GM13976 (cell line): Measurements from ENCODE around the gene DHRSX.
"Not testable (repeated sequence)": the region's sequence is repeated elsewhere in the genome, so short reads cannot be mapped to it uniquely, and the experiment has no call there.

Source experiments
- DNase-seq: peaks from one replicate; pipeline ENCODE4 v3.0.0; 2012; ENCODE audit warnings: low spot score
- CTCF ChIP-seq: IDR thresholded peaks from 2 replicates; pipeline ENCODE4 v1.5.1; 2012; ENCODE audit warnings: borderline replicate concordance, mild to moderate bottlenecking; ENCODE audit not compliant: insufficient read depth; ENCODE audit errors: extremely low read depth, missing control alignments, control extremely low read depth
- in situ Hi-C: fragments of 300-500 bp; cut with MboI; formaldehyde crosslinking; loops from one replicate; pipeline ENCODE4 v1.12.0; 2022; ENCODE audit warnings: low sequenced_read_pairs, mixed read lengths, inconsistent platforms; ENCODE audit not compliant: unreplicated experiment

The DHRSX gene

GRCh38 chrX:2458309-2458708, 42.5 kb downstream of the DHRSX start:
- no peak for DNase-seq
- no peak for TF ChIP-seq CTCF
- in situ Hi-C loops: no loop called here

- no peak for TF ChIP-seq CTCF
- DNase-seq: no peak
- in situ Hi-C loops: no loop called here
Measured at GRCh38 chrX:2457289-2458133, 43.3 kb downstream of the DHRSX start.

- DNase-seq, in situ Hi-C loops: not testable (repeated sequence)
Measured at GRCh38 chrX:2456091-2456490, 44.7 kb downstream of the DHRSX start.

- in situ Hi-C loops, DNase-seq: not testable (repeated sequence)
Measured at GRCh38 chrX:2454620-2455019, 46.2 kb downstream of the DHRSX start.

GRCh38 chrX:2452799-2453198, 48.0 kb downstream of the DHRSX start:
- TF ChIP-seq CTCF: no peak
- DNase-seq: no peak
- in situ Hi-C loops: no loop called here

- TF ChIP-seq CTCF: no peak
- in situ Hi-C loops: no loop called here
Measured at GRCh38 chrX:2452317-2452784, 48.4 kb downstream of the DHRSX start.

GRCh38 chrX:2451501-2452316, 49.1 kb downstream of the DHRSX start:
- no peak for DNase-seq
- TF ChIP-seq CTCF: no peak
- in situ Hi-C loops: no loop called here

More at GRCh38 chrX:2452317-2452784, 48.4 kb downstream of the DHRSX start:
- no peak for DNase-seq
